H1 (cell line): Measurements from ENCODE around the gene FGF3. TPM values are rescaled to one million over a fixed set of nuclear protein-coding genes. Genes with fewer than 3 reads are reported as not detected.

Experiments used
- ASH2L ChIP-seq: fragments of 200-600, 300-600 bp; sonication (generic); IDR thresholded peaks from one replicate; pipeline ENCODE4 v1.7.1; 2017; ENCODE audit warnings: low read length
- CBX8 ChIP-seq: fragments of 300-800, 300-1000 bp; sonication (generic); IDR thresholded peaks from 2 replicates; pipeline ENCODE4 v1.7.1; 2016; ENCODE audit warnings: low read depth, low read length, borderline replicate concordance
- KDM4A ChIP-seq: IDR thresholded peaks from one replicate; pipeline ENCODE4 v1.7.1; 2012; ENCODE audit warnings: low read depth, mild to moderate bottlenecking, moderate library complexity, low read length, inconsistent platforms; ENCODE audit not compliant: severe bottlenecking
- SAP30 ChIP-seq: fragments of 300-600 bp; sonication (generic); IDR thresholded peaks from 2 replicates; pipeline ENCODE4 v1.7.1; 2012; ENCODE audit warnings: low read length, moderate library complexity, mild to moderate bottlenecking, inconsistent platforms; ENCODE audit not compliant: insufficient read depth, insufficient replicate concordance
- polyA plus RNA-seq, 7 experiments: library from polyadenylated mRNA; depleted of rRNA in 3 of 7; stranded (reverse) in 5 of 7; unstranded in 2 of 7; fragments of >200 nt in 5 of 7; fragments of 200-250 nt in 2 of 7; gene quantifications; 1 replicate in 5 of 7; 2 replicates in 1 of 7; 4 replicates in 1 of 7; pipeline versions ENCODE4 v1.2.1 to v1.2.3, GENCODE V29; 2011 to 2013; ENCODE audit warnings: missing spikeins in 2 of 7, mixed read lengths in 2 of 7
- total RNA-seq: library from RNA; stranded (reverse); fragmentation: NEBNext Ultra II Directional; extraction: Animal tissue kit (Norgen Biotek cat#: 25700); gene quantifications from 2 replicates; pipeline ENCODE4 v1.2.1, GENCODE V29; 2021

FGF3 gene
- total and polyA plus RNA-seq, 2 of the 8 experiments (the other 6 are each of a cell fraction or from before 2014, with no cell fraction given): not detected

- no peak for TF ChIP-seq SAP30
- TF ChIP-seq CBX8: no peak
- no peak for TF ChIP-seq ASH2L
- no peak for TF ChIP-seq KDM4A
These were observed 13.6 kb upstream of the FGF3 start (continued) for GRCh38 chr11:69832561-69833413.
